Amygdala (tissue), 56 donors: ENCODE measurements around the gene GSS.

ENCODE experiments used
- DNase-seq, 56 donors: peaks; one replicate each; lab custom pipeline; 2025; lab: John Stamatoyannopoulos, UW

The GSS gene

DNA sequence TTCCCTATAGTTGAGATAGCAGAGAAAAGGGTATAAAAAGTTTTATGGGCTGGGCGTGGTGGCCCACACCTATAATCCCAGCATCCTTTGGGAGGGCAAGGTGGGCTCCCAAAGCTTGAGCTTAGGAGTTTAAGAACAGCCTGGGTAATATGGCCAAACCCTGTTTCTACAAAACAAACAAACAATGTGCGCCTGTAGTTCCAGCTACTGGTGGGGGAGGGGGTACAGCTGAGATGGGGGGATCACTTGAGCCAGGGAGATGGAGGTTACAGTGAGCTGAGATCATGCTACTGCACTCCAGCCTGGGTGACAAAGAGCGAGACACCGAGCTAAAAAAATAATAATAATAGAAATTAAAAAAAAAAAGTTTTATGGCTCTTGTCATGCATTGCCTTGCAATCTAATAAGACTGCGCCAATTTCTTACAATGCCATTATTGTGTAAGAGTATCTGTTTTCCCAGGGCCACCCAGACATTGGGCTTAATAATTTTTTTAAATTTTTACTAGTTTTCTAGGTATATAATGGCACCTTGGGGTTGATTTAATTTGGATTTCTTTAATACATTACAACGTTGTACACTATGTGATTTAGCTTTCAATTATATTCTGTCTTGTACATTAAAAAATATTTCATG, 75.3 kb downstream of the GSS start:
- DNase-seq = peak in 22 of 56 donors; percentile 2 to 51 (median 20)
